B cell (primary cell): ENCODE measurements around the gene PIM3.
"Not testable (repeated sequence)": the region's sequence is repeated elsewhere in the genome, so short reads cannot be mapped to it uniquely, and the experiment has no call there.

ENCODE experiments used
- EZH2 ChIP-seq: IDR thresholded peaks from 2 replicates; pipeline ENCODE4 v1.6.1; 2012; ENCODE audit warnings: borderline replicate concordance, low read depth, mild to moderate bottlenecking, moderate library complexity, low read length; ENCODE audit not compliant: insufficient read depth, poor library complexity, severe bottlenecking
- TF ChIP-seq, protein P1 (sequence below): fragments of 200-600 bp; IDR thresholded peaks from one replicate; pipeline ENCODE4 v1.8.0; 2022; ENCODE audit warnings: antibody characterized with exemption, mild to moderate bottlenecking

DNA sequence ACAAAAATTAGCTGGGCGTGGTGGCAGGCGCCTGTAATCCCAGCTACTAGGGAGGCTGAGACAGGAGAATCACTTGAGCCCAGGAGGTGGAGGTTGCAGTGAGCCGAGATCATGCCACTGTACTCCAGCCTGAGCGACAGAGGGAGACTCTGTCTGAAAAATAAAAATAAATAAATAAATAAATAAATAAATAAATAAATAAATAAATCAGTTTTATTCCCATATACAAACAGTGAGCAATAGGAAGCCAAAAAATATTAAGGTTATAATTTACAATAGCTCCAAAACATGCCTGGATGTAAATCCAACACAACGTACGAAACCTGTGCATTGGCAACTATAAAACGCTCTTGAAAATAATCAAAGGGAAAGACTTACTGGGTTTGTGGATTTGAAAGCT lies 21.2 kb downstream of the PIM3 start:
- TF ChIP-seq, protein P1, sequence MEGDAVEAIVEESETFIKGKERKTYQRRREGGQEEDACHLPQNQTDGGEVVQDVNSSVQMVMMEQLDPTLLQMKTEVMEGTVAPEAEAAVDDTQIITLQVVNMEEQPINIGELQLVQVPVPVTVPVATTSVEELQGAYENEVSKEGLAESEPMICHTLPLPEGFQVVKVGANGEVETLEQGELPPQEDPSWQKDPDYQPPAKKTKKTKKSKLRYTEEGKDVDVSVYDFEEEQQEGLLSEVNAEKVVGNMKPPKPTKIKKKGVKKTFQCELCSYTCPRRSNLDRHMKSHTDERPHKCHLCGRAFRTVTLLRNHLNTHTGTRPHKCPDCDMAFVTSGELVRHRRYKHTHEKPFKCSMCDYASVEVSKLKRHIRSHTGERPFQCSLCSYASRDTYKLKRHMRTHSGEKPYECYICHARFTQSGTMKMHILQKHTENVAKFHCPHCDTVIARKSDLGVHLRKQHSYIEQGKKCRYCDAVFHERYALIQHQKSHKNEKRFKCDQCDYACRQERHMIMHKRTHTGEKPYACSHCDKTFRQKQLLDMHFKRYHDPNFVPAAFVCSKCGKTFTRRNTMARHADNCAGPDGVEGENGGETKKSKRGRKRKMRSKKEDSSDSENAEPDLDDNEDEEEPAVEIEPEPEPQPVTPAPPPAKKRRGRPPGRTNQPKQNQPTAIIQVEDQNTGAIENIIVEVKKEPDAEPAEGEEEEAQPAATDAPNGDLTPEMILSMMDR, result not testable (repeated sequence)
- TF ChIP-seq EZH2, result not testable (repeated sequence)
